HG03575 (cell line): Measurements from ENCODE around the gene CBLIF.
"Not testable (repeated sequence)": the region's sequence is repeated elsewhere in the genome, so short reads cannot be mapped to it uniquely, and the experiment has no call there.

ENCODE experiments used
- ATAC-seq: cut with Tn5 transposase; IDR thresholded peaks from one replicate; pipeline ENCODE4 v1.9.1; 2021; ENCODE audit not compliant: unreplicated experiment, insufficient number of reproducible peaks, low FRiP score; ENCODE audit errors: extremely low read depth

CBLIF gene

DNA sequence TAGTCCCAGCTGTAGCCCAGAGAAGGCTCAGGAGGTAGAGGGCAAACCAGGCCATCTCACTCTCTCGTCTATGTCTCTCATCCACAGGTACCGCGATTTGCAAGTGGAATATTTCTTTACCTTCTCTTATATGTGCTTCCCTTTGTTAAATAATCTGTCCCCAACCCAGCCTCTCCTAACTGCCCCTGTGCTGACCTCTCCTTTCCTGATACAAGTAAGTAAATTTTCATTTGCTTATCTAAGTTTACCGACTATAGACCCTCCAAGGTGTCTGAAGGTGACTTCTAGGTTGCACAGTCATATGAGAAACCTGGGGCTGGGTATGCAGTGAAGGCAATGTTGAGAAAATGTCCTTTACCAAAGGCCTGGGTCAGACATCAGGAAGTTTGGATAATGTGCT is at the start of gene CBLIF:
TSS of gene CBLIF (minus strand) at position 101 of the 400 bp plus-strand sequence. CDS start at position 55, 46 bp downstream.
- no peak for ATAC-seq

DNA sequence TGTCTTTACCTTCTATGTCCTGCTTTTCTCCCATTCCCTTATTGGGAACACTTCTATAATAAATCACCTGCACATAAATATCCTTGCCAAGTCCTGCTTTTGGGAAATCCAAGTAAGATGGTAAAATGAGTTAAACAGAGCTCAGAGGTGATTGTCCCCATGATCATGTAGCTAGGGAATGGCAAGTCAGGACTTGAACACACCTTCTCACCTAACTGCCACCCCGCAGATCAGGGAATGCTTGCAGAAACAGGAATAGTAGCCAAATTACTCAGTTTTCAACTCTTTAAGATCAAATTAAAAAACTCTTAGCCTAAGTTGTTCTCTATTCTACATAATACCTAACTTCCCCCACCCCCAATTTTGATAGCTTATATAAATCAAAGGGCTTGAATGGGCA is 49.3 kb upstream of the CBLIF start:
- ATAC-seq = no peak

DNA sequence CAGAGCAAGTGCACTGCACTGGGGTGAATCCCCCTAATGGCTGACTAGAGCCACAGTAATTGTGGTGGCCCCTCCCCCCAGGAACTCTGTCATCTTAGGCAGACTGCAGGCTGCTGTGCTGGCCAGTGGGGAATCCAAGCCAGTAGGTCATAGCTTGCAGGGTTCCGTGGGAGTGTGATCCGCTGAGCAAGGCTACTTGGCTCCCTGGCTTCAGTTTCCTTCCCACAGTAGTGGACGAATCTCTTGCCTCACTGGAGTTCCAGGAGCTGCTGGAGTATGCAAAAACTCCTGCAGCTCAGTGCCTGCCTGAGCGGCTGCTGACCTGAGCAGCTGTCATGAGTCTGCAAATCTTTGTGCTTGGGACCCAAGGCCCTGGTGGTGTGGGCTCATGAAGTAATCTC is 46.5 kb upstream of the CBLIF start:
- no peak for ATAC-seq

DNA sequence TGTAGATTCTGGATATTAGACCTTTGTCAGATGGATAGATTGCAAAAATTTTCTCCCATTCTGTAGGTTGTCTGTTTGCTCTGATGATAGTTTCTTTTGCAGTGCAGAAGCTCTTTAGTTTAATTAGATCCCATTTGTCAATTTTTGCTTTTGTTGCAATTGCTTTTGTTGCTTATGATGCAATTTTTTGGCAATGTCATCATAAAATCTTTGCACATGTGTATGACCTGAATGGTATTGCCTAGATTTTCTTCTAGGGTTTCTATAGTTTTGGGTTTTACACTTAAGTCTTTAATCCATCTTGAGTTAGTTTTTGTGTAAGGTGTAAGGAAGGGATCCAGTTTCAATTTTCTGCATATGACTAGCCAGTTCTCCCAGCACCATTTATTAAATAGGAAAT is 41.9 kb upstream of the CBLIF start:
- not testable (repeated sequence) for ATAC-seq

DNA sequence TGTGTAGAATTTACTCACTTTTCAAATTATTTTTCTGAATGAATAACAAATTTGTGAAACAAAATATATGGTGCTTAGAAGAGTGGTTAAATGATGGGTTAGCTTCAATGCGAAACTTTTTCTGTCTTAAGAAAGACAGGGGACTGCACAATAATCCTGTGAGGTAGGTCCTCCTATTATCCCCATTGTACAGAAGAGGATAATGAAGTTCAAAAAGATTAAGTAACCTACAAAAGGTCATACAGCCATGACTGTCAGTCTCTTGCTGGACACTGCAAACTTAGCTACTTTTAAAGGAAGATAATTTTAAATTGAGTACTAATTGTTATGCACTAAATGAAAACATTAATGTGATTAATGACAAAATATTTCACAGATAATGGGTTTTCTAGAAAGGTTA is 38.3 kb upstream of the CBLIF start:
- ATAC-seq = no peak

DNA sequence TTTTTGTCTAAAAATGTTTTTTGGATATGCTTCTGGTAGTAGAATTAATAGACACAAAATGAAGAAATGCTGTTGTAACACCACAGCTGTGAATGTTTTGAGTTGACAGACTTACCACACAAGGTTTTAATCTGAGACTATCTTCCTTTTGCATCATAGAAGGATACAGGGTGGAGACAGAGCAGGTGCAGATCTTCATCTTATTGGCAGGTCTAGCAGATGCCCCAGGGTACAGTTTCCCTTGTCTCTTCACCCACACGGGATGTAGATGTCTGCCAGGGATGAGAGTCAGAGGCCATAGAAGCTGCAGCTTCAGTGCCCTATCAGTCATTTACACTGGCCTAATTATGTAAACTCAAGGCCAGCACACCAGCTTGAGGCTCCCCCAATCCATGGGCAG is 34.3 kb upstream of the CBLIF start:
- no peak for ATAC-seq

GRCh38 chr11:59878575-59878974 is 33.3 kb upstream of the CBLIF start, which contains the start of gene OOSP3:
OOSP3 (plus strand) TSS chr11:59878782; CDS start chr11:59878809, 27 bp downstream.
- no peak for ATAC-seq

GRCh38 chr11:59877784-59878183 is 32.5 kb upstream of the CBLIF start:
- ATAC-seq = no peak

- no peak for ATAC-seq
Observed at GRCh38 chr11:59877325-59877724, 32.0 kb upstream of the CBLIF start.

GRCh38 chr11:59875856-59876519 is 30.7 kb upstream of the CBLIF start:
- ATAC-seq = no peak

DNA sequence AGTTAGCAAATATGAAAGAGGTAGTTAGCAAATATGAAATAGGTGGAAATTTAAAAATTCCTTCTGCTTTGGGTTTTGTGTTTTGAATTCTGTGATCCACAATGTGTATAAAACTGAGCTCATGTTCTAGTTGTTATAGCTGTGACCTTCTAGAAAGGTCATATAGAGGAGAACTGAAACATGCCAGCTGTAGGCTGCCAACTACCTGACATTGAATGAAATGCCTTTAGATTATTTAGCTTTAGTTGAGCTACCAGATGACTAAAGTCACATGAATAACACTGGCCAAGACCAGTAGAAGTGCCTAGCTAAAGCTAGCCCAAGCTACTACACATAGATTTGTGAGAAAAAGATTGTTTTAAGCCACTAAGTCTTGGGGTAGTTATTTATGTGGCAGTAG is 26.8 kb upstream of the CBLIF start:
- no peak for ATAC-seq

GRCh38 chr11:59867946-59868345 is 22.6 kb upstream of the CBLIF start:
- no peak for ATAC-seq

GRCh38 chr11:59866836-59867235 is 21.5 kb upstream of the CBLIF start:
- ATAC-seq = no peak

DNA sequence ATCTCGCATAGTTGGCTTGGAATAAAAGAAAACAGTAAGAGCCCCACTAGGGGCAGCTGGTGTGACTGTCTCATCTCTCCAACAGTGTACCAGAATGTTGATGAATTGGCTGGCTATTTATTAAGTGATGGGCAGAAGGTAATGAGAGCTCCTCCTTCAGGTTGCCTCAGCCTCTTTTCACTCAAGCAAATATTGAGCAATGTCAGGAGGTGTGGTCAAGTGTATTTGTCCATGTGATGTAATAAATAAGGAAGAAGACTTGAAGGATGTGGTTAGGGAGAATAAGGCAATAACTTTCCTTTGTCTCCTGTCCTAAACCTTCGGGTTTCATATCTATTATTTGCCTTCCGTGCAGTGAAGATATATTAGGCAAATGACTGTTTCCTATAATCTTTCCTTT is 21.1 kb upstream of the CBLIF start, which contains the start of gene TCN1:
TSS of gene TCN1 (minus strand) at position 91 of the 400 bp plus-strand sequence. CDS start at position 74, 17 bp downstream.
- no peak for ATAC-seq

DNA sequence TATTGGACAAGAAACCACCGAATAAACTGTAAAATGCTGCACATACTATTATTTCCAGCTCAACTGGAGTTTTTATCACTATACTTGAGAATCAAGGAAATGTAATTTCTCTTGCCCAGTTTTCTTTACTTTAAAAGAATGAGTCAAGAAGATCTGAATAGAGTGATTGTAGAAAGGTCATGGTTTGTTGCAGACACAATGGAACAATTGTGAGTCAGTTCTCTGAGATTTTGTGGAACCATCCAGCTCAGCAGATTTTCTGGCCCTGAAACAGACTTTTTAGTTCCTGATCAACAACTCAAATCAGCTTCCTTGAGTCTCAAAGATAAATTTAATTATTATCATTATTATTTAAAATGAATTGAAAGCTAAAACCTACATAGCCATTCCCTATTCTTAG is 19.7 kb upstream of the CBLIF start:
- ATAC-seq = no peak

GRCh38 chr11:59862252-59862651 is 17.0 kb upstream of the CBLIF start:
- no peak for ATAC-seq

DNA sequence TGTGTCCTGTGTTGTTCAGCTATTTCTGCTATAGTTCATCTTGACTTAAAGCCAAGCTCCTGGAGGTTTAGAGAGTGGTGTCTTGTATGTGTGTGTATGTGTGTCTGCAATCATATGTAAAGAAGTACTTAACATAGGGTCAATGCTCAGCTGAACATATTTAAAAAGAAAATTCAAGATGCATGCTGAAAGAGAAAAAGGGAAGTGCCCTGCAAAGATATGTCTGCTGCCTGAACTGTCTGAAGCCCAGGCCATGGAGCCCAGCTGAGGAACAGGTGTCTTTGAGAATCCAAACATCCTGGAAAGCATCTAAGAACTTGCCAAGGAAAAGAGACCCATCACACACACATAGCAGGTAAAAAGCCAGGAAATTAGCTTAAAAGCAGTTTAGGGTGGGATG is 14.4 kb upstream of the CBLIF start:
- ATAC-seq = no peak

GRCh38 chr11:59857439-59858434 is 12.4 kb upstream of the CBLIF start:
- no peak for ATAC-seq

DNA sequence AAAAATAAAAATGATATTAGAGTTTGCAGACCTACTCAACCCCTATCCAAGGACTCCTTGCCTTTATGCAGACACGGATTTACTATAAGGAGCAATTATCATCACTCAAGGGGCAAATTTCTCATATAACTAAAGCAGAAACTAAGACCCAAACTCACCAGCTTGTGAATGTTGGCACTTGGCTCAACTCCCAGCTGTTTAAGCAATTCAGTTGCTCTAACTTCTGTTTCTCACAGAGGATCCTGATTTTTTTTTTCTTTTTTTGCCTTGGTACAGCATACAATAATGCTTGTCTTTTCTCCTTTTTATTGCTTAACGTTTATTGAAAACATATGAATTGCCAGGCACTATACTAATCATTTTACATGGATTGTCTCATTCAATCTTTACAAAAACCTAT is 9.6 kb upstream of the CBLIF start:
- no peak for ATAC-seq

GRCh38 chr11:59851416-59851815 is 6.1 kb upstream of the CBLIF start:
- not testable (repeated sequence) for ATAC-seq
